Breast epithelium (tissue), 3 donors: ENCODE measurements around the gene FAM89B.

Experiments used
- POLR2AphosphoS5 ChIP-seq, 3 donors: sonication (generic); formaldehyde crosslinking; IDR thresholded peaks; one replicate each; pipeline ENCODE4 v1.6.1; 2017; ENCODE audit warnings: antibody characterized with exemption in 3 of 3
- TF ChIP-seq, protein P1 (sequence below), 3 donors: fragments of 450-650 bp; IDR thresholded peaks; one replicate each; pipeline ENCODE4 v1.5.1; 2016 to 2017; ENCODE audit warnings: antibody characterized with exemption in 3 of 3, mild to moderate bottlenecking in 3 of 3, moderate library complexity in 3 of 3

DNA sequence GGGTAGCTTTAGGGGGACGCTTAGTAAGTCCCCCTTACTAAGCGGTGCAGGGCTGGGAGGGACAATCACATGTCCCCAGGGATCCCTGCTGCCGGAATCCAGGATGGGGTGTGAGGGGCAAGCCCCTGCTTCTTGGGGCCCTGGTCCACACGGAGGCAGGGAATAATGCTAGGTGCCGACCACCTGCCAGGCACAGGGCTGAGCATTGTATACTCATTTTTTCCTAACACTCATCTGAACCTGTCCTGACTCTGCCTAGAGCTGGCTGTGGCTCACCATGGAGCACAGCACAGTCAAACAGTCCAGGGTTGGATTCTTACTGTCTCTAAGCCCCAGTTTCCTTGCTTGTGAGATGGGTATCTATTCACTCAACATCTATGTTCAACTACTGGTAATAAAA, 12.8 kb upstream of the FAM89B start:
- TF ChIP-seq, protein P1, sequence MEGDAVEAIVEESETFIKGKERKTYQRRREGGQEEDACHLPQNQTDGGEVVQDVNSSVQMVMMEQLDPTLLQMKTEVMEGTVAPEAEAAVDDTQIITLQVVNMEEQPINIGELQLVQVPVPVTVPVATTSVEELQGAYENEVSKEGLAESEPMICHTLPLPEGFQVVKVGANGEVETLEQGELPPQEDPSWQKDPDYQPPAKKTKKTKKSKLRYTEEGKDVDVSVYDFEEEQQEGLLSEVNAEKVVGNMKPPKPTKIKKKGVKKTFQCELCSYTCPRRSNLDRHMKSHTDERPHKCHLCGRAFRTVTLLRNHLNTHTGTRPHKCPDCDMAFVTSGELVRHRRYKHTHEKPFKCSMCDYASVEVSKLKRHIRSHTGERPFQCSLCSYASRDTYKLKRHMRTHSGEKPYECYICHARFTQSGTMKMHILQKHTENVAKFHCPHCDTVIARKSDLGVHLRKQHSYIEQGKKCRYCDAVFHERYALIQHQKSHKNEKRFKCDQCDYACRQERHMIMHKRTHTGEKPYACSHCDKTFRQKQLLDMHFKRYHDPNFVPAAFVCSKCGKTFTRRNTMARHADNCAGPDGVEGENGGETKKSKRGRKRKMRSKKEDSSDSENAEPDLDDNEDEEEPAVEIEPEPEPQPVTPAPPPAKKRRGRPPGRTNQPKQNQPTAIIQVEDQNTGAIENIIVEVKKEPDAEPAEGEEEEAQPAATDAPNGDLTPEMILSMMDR (IDR thresholded peaks at IDR 0.05): no peak
- TF ChIP-seq POLR2AphosphoS5 (IDR thresholded peaks at IDR 0.05): no peak
